Measurements from ENCODE around the gene EYS.

The EYS gene

DNA sequence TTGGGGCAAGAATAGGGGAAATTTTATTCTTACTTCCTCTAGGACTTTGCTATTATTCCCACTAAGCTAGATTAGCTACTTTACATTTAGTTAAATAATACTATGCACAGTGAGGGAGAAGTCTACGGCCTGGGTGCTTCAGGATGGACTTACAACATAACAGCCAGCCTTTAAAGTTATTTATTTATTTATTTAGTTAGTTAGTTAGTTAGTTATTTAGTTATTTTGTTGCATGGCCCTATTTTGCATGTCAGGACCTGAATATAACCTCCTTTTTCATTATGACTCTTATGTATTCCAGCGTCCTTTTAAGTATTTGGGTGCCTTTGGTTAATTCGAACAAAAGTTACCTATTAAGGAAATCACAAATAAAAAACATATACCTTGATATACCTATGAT, 238.7 kb downstream of the EYS start:
- no peak overlapping the region for H3K4me3 ChIP-seq (IDR thresholded peaks at IDR 0.05; ENCODE audit: insufficient read depth, low read depth, low read length)
- no peak for TF ChIP-seq CTCF (conservative IDR thresholded peaks at IDR 0.05; ENCODE audit: low read depth, low read length)
- H3K4me1 ChIP-seq (ENCODE audit: low read depth, poor library complexity, severe bottlenecking): no peaks in the 10 kb centered on the region
- no peak overlapping the region for H3K27ac ChIP-seq
- no peaks in the 10 kb centered on the region for H3K79me2 ChIP-seq (ENCODE audit: insufficient read depth, low read depth)
- H3K9ac ChIP-seq: no peak overlapping the region
- no peaks in the 10 kb centered on the region for H4K20me1 ChIP-seq (ENCODE audit: insufficient read depth)
- H2AFZ ChIP-seq (ENCODE audit: low read depth): no peak overlapping the region
- no peaks in the 10 kb centered on the region for H3K27me3 ChIP-seq (ENCODE audit: insufficient read depth, low read depth)
- H3K4me2 ChIP-seq: no peak overlapping the region
- H3K36me3 ChIP-seq (ENCODE audit: insufficient read depth): no peaks in the 10 kb centered on the region

GRCh38 chr6:65461121-65461520, 245.9 kb downstream of the EYS start:
- Histone ChIP-seq H3K4me1 (ENCODE audit: low read depth, poor library complexity, severe bottlenecking) (no peaks in the 10 kb centered on the region), H3K9ac (no peak overlapping the region), H3K27me3 (ENCODE audit: insufficient read depth, low read depth) (no peaks in the 10 kb centered on the region), H3K27ac (no peak overlapping the region), H4K20me1 (ENCODE audit: insufficient read depth) (no peaks in the 10 kb centered on the region), H2AFZ (ENCODE audit: low read depth) (no peak overlapping the region), H3K79me2 (ENCODE audit: insufficient read depth, low read depth) (no peaks in the 10 kb centered on the region), H3K4me2 (no peak overlapping the region), H3K36me3 (ENCODE audit: insufficient read depth) (no peaks in the 10 kb centered on the region), H3K4me3 (IDR thresholded peaks at IDR 0.05; ENCODE audit: insufficient read depth, low read depth, low read length) (no peak overlapping the region)
- no peak for TF ChIP-seq CTCF (conservative IDR thresholded peaks at IDR 0.05; ENCODE audit: low read depth, low read length)

GRCh38 chr6:65452333-65452732, 254.7 kb downstream of the EYS start:
- no peak overlapping the region for H3K9ac ChIP-seq
- TF ChIP-seq CTCF (conservative IDR thresholded peaks at IDR 0.05; ENCODE audit: low read depth, low read length): no peak
- H4K20me1 ChIP-seq (ENCODE audit: insufficient read depth): no peaks in the 10 kb centered on the region
- H3K4me3 ChIP-seq (IDR thresholded peaks at IDR 0.05; ENCODE audit: insufficient read depth, low read depth, low read length): no peak overlapping the region
- no peak overlapping the region for H3K4me2 ChIP-seq
- H3K36me3 ChIP-seq (ENCODE audit: insufficient read depth): no peaks in the 10 kb centered on the region
- H3K4me1 ChIP-seq (ENCODE audit: low read depth, poor library complexity, severe bottlenecking): no peaks in the 10 kb centered on the region
- no peaks in the 10 kb centered on the region for H3K79me2 ChIP-seq (ENCODE audit: insufficient read depth, low read depth)
- H3K27ac ChIP-seq: no peak overlapping the region
- H2AFZ ChIP-seq (ENCODE audit: low read depth): no peak overlapping the region
- no peaks in the 10 kb centered on the region for H3K27me3 ChIP-seq (ENCODE audit: insufficient read depth, low read depth)

GRCh38 chr6:65450451-65450850, 256.6 kb downstream of the EYS start:
- Histone ChIP-seq H3K36me3 (ENCODE audit: insufficient read depth) (no peaks in the 10 kb centered on the region), H2AFZ (ENCODE audit: low read depth) (no peak overlapping the region), H3K9ac (no peak overlapping the region), H3K27ac (no peak overlapping the region), H3K27me3 (ENCODE audit: insufficient read depth, low read depth) (no peaks in the 10 kb centered on the region), H4K20me1 (ENCODE audit: insufficient read depth) (no peaks in the 10 kb centered on the region), H3K4me2 (no peak overlapping the region), H3K4me1 (ENCODE audit: low read depth, poor library complexity, severe bottlenecking) (no peaks in the 10 kb centered on the region), H3K4me3 (IDR thresholded peaks at IDR 0.05; ENCODE audit: insufficient read depth, low read depth, low read length) (no peak overlapping the region), H3K79me2 (ENCODE audit: insufficient read depth, low read depth) (no peaks in the 10 kb centered on the region)
- TF ChIP-seq CTCF (conservative IDR thresholded peaks at IDR 0.05; ENCODE audit: low read depth, low read length): no peak

- H3K27ac ChIP-seq: no peak overlapping the region
- no peak overlapping the region for H3K9ac ChIP-seq
- H3K4me2 ChIP-seq: no peak overlapping the region
- TF ChIP-seq CTCF (conservative IDR thresholded peaks at IDR 0.05; ENCODE audit: low read depth, low read length): no peak
- no peaks in the 10 kb centered on the region for H3K79me2 ChIP-seq (ENCODE audit: insufficient read depth, low read depth)
- H4K20me1 ChIP-seq (ENCODE audit: insufficient read depth): no peaks in the 10 kb centered on the region
- H3K4me3 ChIP-seq (IDR thresholded peaks at IDR 0.05; ENCODE audit: insufficient read depth, low read depth, low read length): no peak overlapping the region
- no peak overlapping the region for H2AFZ ChIP-seq (ENCODE audit: low read depth)
- H3K4me1 ChIP-seq (ENCODE audit: low read depth, poor library complexity, severe bottlenecking): no peaks in the 10 kb centered on the region
- H3K27me3 ChIP-seq (ENCODE audit: insufficient read depth, low read depth): no peaks in the 10 kb centered on the region
- no peaks in the 10 kb centered on the region for H3K36me3 ChIP-seq (ENCODE audit: insufficient read depth)
These were observed 257.1 kb downstream of the EYS start for GRCh38 chr6:65449926-65450325.
